Peyer's patch (tissue), 4 donors: ENCODE results near the gene PTPN3. TPM values are rescaled to one million over a fixed set of nuclear protein-coding genes. Genes with fewer than 3 reads are reported as not detected.

ENCODE experiments used
- DNase-seq, 3 donors: peaks; one replicate each; pipeline ENCODE4 v3.0.0-alpha.2; 2017 to 2019
- H3K27ac ChIP-seq, 4 donors: fragments of 200-600 bp; sonication (generic); one replicate each; pipeline ENCODE4 v1.5.1; 2016 to 2019
- H3K27me3 ChIP-seq, 2 donors: fragments of 200-600 bp; sonication (generic); one replicate each; pipeline ENCODE4 v1.5.1; 2019
- H3K36me3 ChIP-seq, 3 donors: fragments of 200-600 bp; sonication (generic); one replicate each; pipeline ENCODE4 v1.5.1; 2016 to 2019
- H3K4me1 ChIP-seq, 4 donors: fragments of 200-600 bp; sonication (generic); one replicate each; pipeline ENCODE4 v1.5.1; 2016 to 2019
- H3K4me3 ChIP-seq, 4 donors: fragments of 200-600 bp; sonication (generic); 1 replicate in 3 of 4; 2 replicates in 1 of 4; pipeline ENCODE4 v1.5.1; 2016 to 2019; ENCODE audit warnings: mild to moderate bottlenecking in 1 of 4
- H3K9me3 ChIP-seq, 4 donors: fragments of 200-600 bp; sonication (generic); one replicate each; pipeline ENCODE4 v1.5.1; 2016 to 2019; ENCODE audit warnings: mild to moderate bottlenecking in 1 of 4
- CTCF ChIP-seq, 6 experiments: fragments of 450-650 bp in 4 of 6; fragments of 200-600 bp in 2 of 6; sonication (generic) in 1 of 6; IDR thresholded peaks; one replicate each; pipeline ENCODE4 v1.5.1; 2017 to 2019; ENCODE audit warnings: antibody characterized with exemption in 6 of 6, mild to moderate bottlenecking in 3 of 6, moderate library complexity in 1 of 6
- POLR2A ChIP-seq, 2 donors: fragments of 450-650 bp; IDR thresholded peaks; one replicate each; pipeline ENCODE4 v1.5.1; 2017; ENCODE audit warnings: antibody characterized with exemption in 2 of 2, mild to moderate bottlenecking in 2 of 2, moderate library complexity in 2 of 2
- total RNA-seq, 4 donors: library from RNA; depleted of rRNA; stranded (reverse); fragments of >200 nt; gene quantifications; one replicate each; pipeline ENCODE4 v1.1.0, GENCODE V29; 2016

The PTPN3 gene
- total RNA-seq, 4 donors from 2014 or later = 17.3 to 53.6 (median 37.4) TPM

GRCh38 chr9:109458453-109459211 lies 39.5 kb downstream of the PTPN3 start:
- no peaks in the 10 kb centered on the region for H3K9me3 ChIP-seq
- no peaks in the 10 kb centered on the region for H3K27me3 ChIP-seq
- H3K4me3 ChIP-seq = no peak overlapping the region
- DNase-seq = no peak
- no peak overlapping the region for H3K27ac ChIP-seq
- H3K4me1 ChIP-seq = no peaks in the 10 kb centered on the region
- no peak for TF ChIP-seq POLR2A (IDR thresholded peaks at IDR 0.05)
- no peak for TF ChIP-seq CTCF (IDR thresholded peaks at IDR 0.05)
- H3K36me3 ChIP-seq = peaks cover 0 to 16% (median 0%) of the 10 kb centered on the region in 3 donors

- TF ChIP-seq CTCF (IDR thresholded peaks at IDR 0.05) (no peak), POLR2A (IDR thresholded peaks at IDR 0.05) (no peak)
- no peaks in the 10 kb centered on the region for H3K9me3 ChIP-seq
- H3K36me3 ChIP-seq = peaks cover 0 to 12% (median 0%) of the 10 kb centered on the region in 3 donors
- no peaks in the 10 kb centered on the region for H3K27me3 ChIP-seq
- DNase-seq = no peak
- no peaks in the 10 kb centered on the region for H3K4me1 ChIP-seq
- H3K4me3 ChIP-seq = no peak overlapping the region
- no peak overlapping the region for H3K27ac ChIP-seq
Measured at GRCh38 chr9:109456811-109457210, 41.3 kb downstream of the PTPN3 start.

DNA sequence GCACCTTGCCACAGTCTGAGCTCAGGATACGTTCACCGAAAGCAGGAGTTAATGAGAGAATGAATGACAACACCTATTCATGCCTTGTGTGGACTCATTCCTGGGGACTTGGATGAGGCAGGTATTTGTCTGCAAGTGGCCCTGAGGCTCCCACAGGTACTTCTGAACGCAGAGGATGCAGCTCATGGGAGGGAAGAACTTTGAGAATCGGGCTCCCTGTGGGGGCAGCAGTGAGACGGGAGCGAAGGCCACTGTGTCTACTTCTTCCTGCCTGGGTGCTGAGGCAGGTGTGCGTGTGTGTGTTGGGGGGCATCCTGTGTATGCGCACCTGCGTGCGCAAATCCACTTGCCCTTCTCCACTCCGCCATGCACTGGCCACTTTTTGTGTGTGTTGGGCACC lies 42.2 kb downstream of the PTPN3 start:
- H3K36me3 ChIP-seq = peaks cover 0 to 11% (median 0%) of the 10 kb centered on the region in 3 donors
- TF ChIP-seq POLR2A (IDR thresholded peaks at IDR 0.05) (no peak), CTCF (IDR thresholded peaks at IDR 0.05) (no peak)
- H3K4me1 ChIP-seq = no peaks in the 10 kb centered on the region
- H3K4me3 ChIP-seq = no peak overlapping the region
- no peak for DNase-seq
- no peak overlapping the region for H3K27ac ChIP-seq
- H3K27me3 ChIP-seq = no peaks in the 10 kb centered on the region
- no peaks in the 10 kb centered on the region for H3K9me3 ChIP-seq

DNA sequence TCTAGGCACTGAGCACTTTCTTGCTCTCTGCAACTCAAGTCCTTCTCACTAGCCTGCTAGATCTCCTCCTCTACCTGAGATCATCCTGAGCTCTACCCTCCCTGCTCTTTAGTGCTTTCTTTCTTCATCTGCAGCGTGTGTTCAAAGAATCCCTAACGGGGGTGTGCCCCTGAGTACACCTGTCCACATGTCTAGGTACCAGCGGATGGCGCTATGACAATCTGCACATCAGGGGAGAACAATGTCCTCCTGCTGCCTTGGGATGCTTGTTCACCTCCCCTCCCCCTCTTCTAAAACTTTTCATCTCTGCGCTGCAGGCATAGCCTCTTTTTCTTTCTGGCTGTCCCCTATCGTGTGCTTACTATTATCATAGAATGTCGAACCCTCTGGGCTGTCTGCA lies 42.7 kb downstream of the PTPN3 start:
- Histone ChIP-seq H3K9me3 (no peaks in the 10 kb centered on the region), H3K4me3 (no peak overlapping the region), H3K27ac (no peak overlapping the region), H3K36me3 (peaks cover 0 to 11% (median 0%) of the 10 kb centered on the region in 3 donors), H3K27me3 (no peaks in the 10 kb centered on the region), H3K4me1 (no peaks in the 10 kb centered on the region)
- TF ChIP-seq POLR2A (IDR thresholded peaks at IDR 0.05) = no peak
- no peak for TF ChIP-seq CTCF (IDR thresholded peaks at IDR 0.05)
- DNase-seq = no peak

DNA sequence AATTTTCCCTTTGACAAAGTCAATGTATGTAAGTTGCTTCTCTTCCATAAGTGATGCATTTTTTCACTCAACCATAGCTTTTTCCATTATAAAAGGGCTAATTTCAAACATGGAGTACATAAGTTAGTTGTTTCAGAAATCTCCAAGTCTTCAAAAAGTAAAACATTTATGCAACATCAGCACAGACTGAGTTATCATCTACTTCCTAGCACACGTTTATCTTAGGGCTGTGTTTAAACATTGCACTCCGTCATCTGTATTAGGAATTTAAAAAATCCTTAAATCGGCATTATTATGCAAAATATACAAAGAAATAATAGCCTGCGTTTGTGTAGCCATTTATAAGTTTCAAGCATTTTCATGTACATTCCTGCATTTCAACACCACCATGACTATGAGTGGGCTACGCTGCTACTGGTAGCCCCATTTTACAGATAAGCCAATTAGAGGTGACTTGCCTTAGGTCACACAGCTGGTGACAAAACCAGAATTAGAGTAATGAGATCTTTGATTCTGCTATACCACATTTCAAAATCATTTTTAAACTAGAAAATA lies 43.4 kb downstream of the PTPN3 start:
- Histone ChIP-seq H3K27me3 (no peaks in the 10 kb centered on the region), H3K36me3 (peaks cover 0 to 11% (median 0%) of the 10 kb centered on the region in 3 donors), H3K4me1 (no peaks in the 10 kb centered on the region), H3K4me3 (no peak overlapping the region), H3K9me3 (no peaks in the 10 kb centered on the region), H3K27ac (no peak overlapping the region)
- DNase-seq = no peak
- TF ChIP-seq POLR2A (IDR thresholded peaks at IDR 0.05) = no peak
- no peak for TF ChIP-seq CTCF (IDR thresholded peaks at IDR 0.05)
